ENCODE measurements around the gene TOMM6.

TOMM6 gene

GRCh38 chr6:41775293-41775882 is 12.1 kb upstream of the TOMM6 start:
- DNase-seq (ENCODE audit: low read depth) = no peak
- no peak for TF ChIP-seq CTCF (conservative IDR thresholded peaks at IDR 0.05; ENCODE audit: low read depth, low read length)

GRCh38 chr6:41777551-41778285 is 9.8 kb upstream of the TOMM6 start:
- TF ChIP-seq CTCF (conservative IDR thresholded peaks at IDR 0.05; ENCODE audit: low read depth, low read length) = no peak
- no peak for DNase-seq (ENCODE audit: low read depth)
- H3K4me3 ChIP-seq (ENCODE audit: low read depth, low read length) = no peak overlapping the region

More at GRCh38 chr6:41775293-41775882, 12.1 kb upstream of the TOMM6 start:
- H3K4me3 ChIP-seq (ENCODE audit: low read depth, low read length) = no peak overlapping the region

- DNase-seq (ENCODE audit: low read depth) = no peak
- no peak for TF ChIP-seq CTCF (conservative IDR thresholded peaks at IDR 0.05; ENCODE audit: low read depth, low read length)
- peak overlapping the region; percentile 67 for H3K4me3 ChIP-seq (ENCODE audit: low read depth, low read length)
Measured at GRCh38 chr6:41778895-41779294, 8.6 kb upstream of the TOMM6 start.

- no peak for DNase-seq (ENCODE audit: low read depth)
- no peak for TF ChIP-seq CTCF (conservative IDR thresholded peaks at IDR 0.05; ENCODE audit: low read depth, low read length)
- H3K4me3 ChIP-seq (ENCODE audit: low read depth, low read length) = peak overlapping the region; percentile 67
Measured at GRCh38 chr6:41779336-41779735, 8.2 kb upstream of the TOMM6 start.

GRCh38 chr6:41779788-41780550 is 7.5 kb upstream of the TOMM6 start, which contains the start of gene FRS3:
FRS3 (minus strand) TSS chr6:41779900; CDS start chr6:41776987, 2,913 bp downstream.
- peak; percentile 85 for TF ChIP-seq CTCF (conservative IDR thresholded peaks at IDR 0.05; ENCODE audit: low read depth, low read length)
- H3K4me3 ChIP-seq (ENCODE audit: low read depth, low read length) = peak within 1 kb of the TSS; percentile 67
- peak; percentile 95 for DNase-seq (ENCODE audit: low read depth)

- peak; percentile 34 for DNase-seq (ENCODE audit: low read depth)
- TF ChIP-seq CTCF (conservative IDR thresholded peaks at IDR 0.05; ENCODE audit: low read depth, low read length) = no peak
- H3K4me3 ChIP-seq (ENCODE audit: low read depth, low read length) = peak within 1 kb of the TSS; percentile 67
Measured at GRCh38 chr6:41780551-41781365, 6.7 kb upstream of the TOMM6 start, which contains the start of gene PRICKLE4. PRICKLE4 (plus strand) TSS chr6:41780782; CDS start chr6:41783474, 2,692 bp downstream.

Measured in choroid plexus epithelial cell (primary cell).